GM19324 (cell line): Measurements from ENCODE around the gene DNAH9.

ENCODE experiments used
- ATAC-seq: cut with Tn5 transposase; IDR thresholded peaks from one replicate; pipeline ENCODE4 v1.9.1; 2021; ENCODE audit warnings: mild to moderate bottlenecking, moderate library complexity; ENCODE audit not compliant: unreplicated experiment, low FRiP score

Gene DNAH9

GRCh38 chr17:11583306-11583992 is 14.8 kb upstream of the DNAH9 start:
- no peak for ATAC-seq

GRCh38 chr17:11589716-11590115 is 8.6 kb upstream of the DNAH9 start:
- ATAC-seq = no peak

GRCh38 chr17:11601661-11602060 is 3.4 kb downstream of the DNAH9 start:
- no peak for ATAC-seq

GRCh38 chr17:11608396-11608795 is 10.1 kb downstream of the DNAH9 start:
- no peak for ATAC-seq

GRCh38 chr17:11610999-11611566 is 12.8 kb downstream of the DNAH9 start:
- ATAC-seq = no peak

GRCh38 chr17:11612956-11613355 is 14.7 kb downstream of the DNAH9 start:
- ATAC-seq = no peak

- ATAC-seq = no peak
Observed at GRCh38 chr17:11618861-11619566, 20.7 kb downstream of the DNAH9 start.

GRCh38 chr17:11622492-11622891 is 24.2 kb downstream of the DNAH9 start:
- ATAC-seq = no peak

GRCh38 chr17:11624976-11625375 is 26.7 kb downstream of the DNAH9 start:
- no peak for ATAC-seq

- ATAC-seq = no peak
Observed at GRCh38 chr17:11625878-11626277, 27.6 kb downstream of the DNAH9 start.

- no peak for ATAC-seq
Observed at GRCh38 chr17:11627301-11627940, 29.2 kb downstream of the DNAH9 start.

GRCh38 chr17:11628374-11628773 is 30.1 kb downstream of the DNAH9 start:
- no peak for ATAC-seq

GRCh38 chr17:11628831-11629230 is 30.6 kb downstream of the DNAH9 start:
- no peak for ATAC-seq

GRCh38 chr17:11636771-11637170 is 38.5 kb downstream of the DNAH9 start:
- no peak for ATAC-seq

GRCh38 chr17:11637796-11638195 is 39.5 kb downstream of the DNAH9 start:
- no peak for ATAC-seq

GRCh38 chr17:11638700-11639265 is 40.5 kb downstream of the DNAH9 start:
- ATAC-seq = no peak

- ATAC-seq = no peak
Observed at GRCh38 chr17:11639736-11640462, 41.6 kb downstream of the DNAH9 start.

- ATAC-seq = no peak
Observed at GRCh38 chr17:11640463-11640814, 42.2 kb downstream of the DNAH9 start.

GRCh38 chr17:11641521-11642275 is 43.4 kb downstream of the DNAH9 start:
- no peak for ATAC-seq

- no peak for ATAC-seq
Observed at GRCh38 chr17:11642655-11643054, 44.4 kb downstream of the DNAH9 start.
